Esophagus muscularis mucosa (tissue), 3 donors: ENCODE results near the gene SLC16A6.

Experiments used
- CTCF ChIP-seq, 3 experiments: fragments of 200-600 bp in 2 of 3; fragments of 450-650 bp in 1 of 3; sonication (generic) in 2 of 3; IDR thresholded peaks; one replicate each; pipeline ENCODE4 v1.5.1; 2017 to 2019; ENCODE audit warnings: antibody characterized with exemption in 3 of 3, mild to moderate bottlenecking in 2 of 3, moderate library complexity in 1 of 3
- POLR2A ChIP-seq: fragments of 450-650 bp; IDR thresholded peaks from one replicate; pipeline ENCODE4 v1.6.1; 2017; ENCODE audit warnings: antibody characterized with exemption, moderate library complexity, mild to moderate bottlenecking, low read depth
- POLR2AphosphoS5 ChIP-seq, 2 donors: sonication (generic); formaldehyde crosslinking; IDR thresholded peaks; one replicate each; pipeline ENCODE4 v1.6.1; 2017; ENCODE audit warnings: antibody characterized with exemption in 2 of 2

DNA sequence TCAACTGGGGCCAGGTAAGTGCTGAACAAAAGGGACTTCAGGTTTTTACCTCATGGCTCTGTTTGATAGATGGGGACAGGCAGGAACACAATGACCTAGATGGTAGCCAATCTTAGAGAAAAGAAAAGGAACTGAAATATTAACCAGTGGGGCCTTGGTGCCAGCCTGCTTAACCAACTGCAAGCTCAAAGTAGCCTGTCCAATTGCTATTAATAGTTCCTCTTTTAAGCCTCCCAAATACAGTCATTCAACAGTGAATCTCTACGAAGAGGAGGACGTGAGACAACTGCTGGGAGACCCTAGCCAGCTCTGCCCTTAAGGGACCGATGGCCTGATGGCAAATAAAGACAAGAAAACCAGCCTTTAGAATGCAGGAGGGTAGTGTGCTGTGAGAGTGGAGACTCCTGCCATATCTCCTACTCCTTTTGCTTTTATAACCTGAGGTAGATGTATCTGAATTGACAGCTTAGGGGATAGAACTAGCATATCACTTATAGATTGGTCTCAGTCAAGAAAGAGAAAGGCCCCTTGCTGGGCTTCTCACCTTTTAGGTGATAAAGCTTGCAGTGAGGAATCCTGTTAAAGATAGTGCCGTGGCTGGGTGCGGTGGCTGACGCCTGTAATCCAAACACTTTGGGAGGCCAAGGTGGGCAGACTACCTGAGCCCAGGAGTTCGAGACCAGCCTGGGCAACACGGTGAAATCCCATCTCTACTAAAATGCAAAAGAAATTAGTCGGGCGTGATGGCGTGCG lies 28.7 kb upstream of the SLC16A6 start:
- TF ChIP-seq POLR2A (no peak), CTCF (IDR thresholded peaks at IDR 0.05) (no peak), POLR2AphosphoS5 (IDR thresholded peaks at IDR 0.05) (no peak)
